Gastroesophageal sphincter (tissue), 3 donors: ENCODE measurements around the gene COTL1.

Experiments used
- EP300 ChIP-seq: sonication (generic); formaldehyde crosslinking; IDR thresholded peaks from one replicate; pipeline ENCODE4 v1.6.1; 2017; ENCODE audit warnings: antibody characterized with exemption, mild to moderate bottlenecking
- POLR2A ChIP-seq, 2 donors: fragments of 450-650 bp; IDR thresholded peaks; one replicate each; pipeline ENCODE4 v1.6.1; 2017; ENCODE audit warnings: antibody characterized with exemption in 2 of 2, mild to moderate bottlenecking in 2 of 2, moderate library complexity in 1 of 2
- POLR2AphosphoS5 ChIP-seq: sonication (generic); formaldehyde crosslinking; IDR thresholded peaks from one replicate; pipeline ENCODE4 v1.6.1; 2017; ENCODE audit warnings: antibody characterized with exemption
- TF ChIP-seq, protein P1 (sequence below), 4 experiments: fragments of 200-600 bp in 2 of 4; fragments of 450-650 bp in 2 of 4; sonication (generic) in 1 of 4; IDR thresholded peaks; one replicate each; pipeline ENCODE4 v1.5.1; 2017 to 2019; ENCODE audit warnings: antibody characterized with exemption in 4 of 4, mild to moderate bottlenecking in 2 of 4, moderate library complexity in 2 of 4

DNA sequence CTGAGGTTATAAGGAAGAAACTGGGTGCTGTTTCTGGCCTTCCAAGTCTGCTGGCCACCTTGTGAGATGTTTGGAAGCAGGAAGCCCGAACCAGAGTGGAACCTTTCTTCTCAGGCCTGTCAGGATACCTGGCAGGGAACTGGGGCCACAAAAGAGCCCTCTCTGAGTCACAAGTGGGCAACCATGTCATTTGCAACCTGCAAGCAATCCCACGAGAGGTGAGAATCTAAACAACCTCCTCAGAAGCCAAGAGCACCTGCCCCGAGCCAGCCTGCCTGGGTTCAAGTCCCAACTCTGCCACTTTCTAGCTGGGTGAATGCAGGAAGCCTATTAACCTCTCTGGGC is 3.3 kb downstream of the COTL1 start:
- TF ChIP-seq, protein P1, sequence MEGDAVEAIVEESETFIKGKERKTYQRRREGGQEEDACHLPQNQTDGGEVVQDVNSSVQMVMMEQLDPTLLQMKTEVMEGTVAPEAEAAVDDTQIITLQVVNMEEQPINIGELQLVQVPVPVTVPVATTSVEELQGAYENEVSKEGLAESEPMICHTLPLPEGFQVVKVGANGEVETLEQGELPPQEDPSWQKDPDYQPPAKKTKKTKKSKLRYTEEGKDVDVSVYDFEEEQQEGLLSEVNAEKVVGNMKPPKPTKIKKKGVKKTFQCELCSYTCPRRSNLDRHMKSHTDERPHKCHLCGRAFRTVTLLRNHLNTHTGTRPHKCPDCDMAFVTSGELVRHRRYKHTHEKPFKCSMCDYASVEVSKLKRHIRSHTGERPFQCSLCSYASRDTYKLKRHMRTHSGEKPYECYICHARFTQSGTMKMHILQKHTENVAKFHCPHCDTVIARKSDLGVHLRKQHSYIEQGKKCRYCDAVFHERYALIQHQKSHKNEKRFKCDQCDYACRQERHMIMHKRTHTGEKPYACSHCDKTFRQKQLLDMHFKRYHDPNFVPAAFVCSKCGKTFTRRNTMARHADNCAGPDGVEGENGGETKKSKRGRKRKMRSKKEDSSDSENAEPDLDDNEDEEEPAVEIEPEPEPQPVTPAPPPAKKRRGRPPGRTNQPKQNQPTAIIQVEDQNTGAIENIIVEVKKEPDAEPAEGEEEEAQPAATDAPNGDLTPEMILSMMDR (IDR thresholded peaks at IDR 0.05) = no peak
- TF ChIP-seq POLR2A (IDR thresholded peaks at IDR 0.05) (no peak), POLR2AphosphoS5 (no peak), EP300 (no peak)
